ENCODE measurements around the gene FBXO39.
"Not testable (repeated sequence)": the region's sequence is repeated elsewhere in the genome, so short reads cannot be mapped to it uniquely, and the experiment has no call there.

Gene FBXO39

GRCh38 chr17:6787081-6787693 is 11.2 kb downstream of the FBXO39 start:
- DNase-seq (ENCODE audit: insufficient read length, low spot score) (no peak), FAIRE-seq (no peak)

GRCh38 chr17:6789146-6789545 is 13.1 kb downstream of the FBXO39 start:
- no peak for DNase-seq (ENCODE audit: insufficient read length, low spot score)
- FAIRE-seq = no peak

GRCh38 chr17:6793748-6794493 is 17.9 kb downstream of the FBXO39 start:
- FAIRE-seq (no peak), DNase-seq (ENCODE audit: insufficient read length, low spot score) (no peak)

GRCh38 chr17:6796017-6796886 is 20.2 kb downstream of the FBXO39 start:
- no peak for DNase-seq (ENCODE audit: insufficient read length, low spot score)
- FAIRE-seq = no peak

- DNase-seq (ENCODE audit: insufficient read length, low spot score) = no peak
- FAIRE-seq = no peak
Measured at GRCh38 chr17:6796887-6797490, 21.0 kb downstream of the FBXO39 start.

GRCh38 chr17:6797718-6798351 is 21.8 kb downstream of the FBXO39 start:
- DNase-seq (ENCODE audit: insufficient read length, low spot score) = no peak
- FAIRE-seq = no peak

- no peak for FAIRE-seq
- DNase-seq (ENCODE audit: insufficient read length, low spot score) = no peak
Measured at GRCh38 chr17:6799738-6800137, 23.7 kb downstream of the FBXO39 start.

GRCh38 chr17:6800422-6801027 is 24.5 kb downstream of the FBXO39 start:
- DNase-seq (ENCODE audit: insufficient read length, low spot score) (no peak), FAIRE-seq (no peak)

- no peak for FAIRE-seq
- DNase-seq (ENCODE audit: insufficient read length, low spot score) = no peak
Measured at GRCh38 chr17:6811510-6811909, 35.5 kb downstream of the FBXO39 start.

- FAIRE-seq (no peak), DNase-seq (ENCODE audit: insufficient read length, low spot score) (no peak)
Measured at GRCh38 chr17:6812295-6812694, 36.3 kb downstream of the FBXO39 start.

GRCh38 chr17:6815775-6816174 is 39.8 kb downstream of the FBXO39 start:
- FAIRE-seq = no peak
- no peak for DNase-seq (ENCODE audit: insufficient read length, low spot score)

- DNase-seq (ENCODE audit: insufficient read length, low spot score); FAIRE-seq: not testable (repeated sequence)
Measured at GRCh38 chr17:6816368-6816767, 40.4 kb downstream of the FBXO39 start.

GRCh38 chr17:6818938-6819337 is 42.9 kb downstream of the FBXO39 start:
- FAIRE-seq = no peak
- no peak for DNase-seq (ENCODE audit: insufficient read length, low spot score)

- DNase-seq (ENCODE audit: insufficient read length, low spot score) = no peak
- no peak for FAIRE-seq
Measured at GRCh38 chr17:6823011-6823442, 47.0 kb downstream of the FBXO39 start.

- FAIRE-seq (no peak), DNase-seq (ENCODE audit: insufficient read length, low spot score) (no peak)
Measured at GRCh38 chr17:6830383-6830986, 54.5 kb downstream of the FBXO39 start.

- DNase-seq (ENCODE audit: insufficient read length, low spot score) (no peak), FAIRE-seq (no peak)
Measured at GRCh38 chr17:6831661-6832263, 55.7 kb downstream of the FBXO39 start, which contains the start of gene TEKT1. TSS of gene TEKT1 (minus strand) at chr17:6831729. CDS start at chr17:6830376, 1,353 bp downstream.

Data from HTR-8/SVneo (cell line).